ENCODE data around the gene B3GNT4. TPM values are rescaled to one million over a fixed set of nuclear protein-coding genes. Genes with fewer than 3 reads are reported as not detected.

The B3GNT4 gene
- total and polyA plus RNA-seq, 2 of the 4 experiments (the other 2 are of a cell fraction) = 0.18 to 0.53 TPM

GRCh38 chr12:122160761-122161160, 42.7 kb upstream of the B3GNT4 start:
- intact Hi-C loops (cut with micrococcal nuclease) = no loop called here
- Histone ChIP-seq H3K27me3 (ENCODE audit: control insufficient read depth, insufficient read depth, low read length) (peaks cover 7% of the 10 kb centered on the region), H3K9ac (ENCODE audit: low read depth, low read length) (no peak overlapping the region), H2BK15ac (ENCODE audit: low read depth, low read length) (no peak overlapping the region), H2BK120ac (ENCODE audit: low read depth, low read length) (no peak overlapping the region), H3K4me1 (ENCODE audit: control insufficient read depth, insufficient read depth, low read length) (no peaks in the 10 kb centered on the region), H4K5ac (ENCODE audit: low read depth, low read length) (no peak overlapping the region), H3K56ac (ENCODE audit: extremely low read depth, insufficient read depth, low read length) (no peak overlapping the region), H4K20me1 (ENCODE audit: insufficient read depth, low read length) (no peaks in the 10 kb centered on the region), H3K4me3 (ENCODE audit: insufficient read depth, low read depth, low read length) (no peak overlapping the region), H3K4ac (ENCODE audit: low read depth, low read length) (no peak overlapping the region), H3K14ac (replicated peaks; ENCODE audit: low read depth, low read length) (no peak overlapping the region), H2AK9ac (replicated peaks; ENCODE audit: low read depth, low read length, poor library complexity) (no peak overlapping the region), H2AFZ (replicated peaks; ENCODE audit: low read length, poor library complexity) (no peak overlapping the region), H2BK5ac (ENCODE audit: low read depth, low read length, poor library complexity, severe bottlenecking) (no peak overlapping the region), H3K79me1 (ENCODE audit: low read depth in 1 of 2, low read length in 2 of 2) (no peaks in the 10 kb centered on the region), H4K91ac (ENCODE audit: insufficient read depth, low read depth, low read length) (no peak overlapping the region), H2BK20ac (ENCODE audit: low read depth, low read length) (no peak overlapping the region), H3K27ac (ENCODE audit: insufficient read depth, low read length) (no peak overlapping the region), H2AK5ac (ENCODE audit: low read depth, low read length) (no peak overlapping the region), H4K8ac (ENCODE audit: low read depth in 2 of 2, low read length in 2 of 2) (no peak overlapping the region), H3K9me3 (ENCODE audit: control insufficient read depth, insufficient read depth, low read length) (no peaks in the 10 kb centered on the region), H3K36me3 (ENCODE audit: control insufficient read depth, insufficient read depth, low read length) (no peaks in the 10 kb centered on the region), H3K18ac (ENCODE audit: low read depth, low read length) (no peak overlapping the region), H3K4me2 (ENCODE audit: low read depth, low read length) (no peak overlapping the region), H3K23ac (ENCODE audit: low read depth, low read length) (no peak overlapping the region), H3K9me1 (ENCODE audit: insufficient read depth, low read length) (no peaks in the 10 kb centered on the region)
- ATAC-seq (ENCODE audit: low read depth) (no peak), DNase-seq (no peak)
- BruUV-seq (replicated peaks) = no TSS peak
- no CpG with 5 or more reads among the region's 11 CpGs for WGBS, 2 experiments (ENCODE audit: extremely low coverage in 2 of 2, insufficient read length in 1 of 2)
- CTCF ChIA-PET = no interaction called here
- dilution Hi-C loops (cut with HindIII; ENCODE audit: low sequenced_read_pairs, unreplicated experiment) = no loop called here
- POLR2A ChIA-PET (ENCODE audit: unreplicated experiment) = no interaction called here
- TF ChIP-seq RAD21 (IDR thresholded peaks at IDR 0.05; ENCODE audit: low read length) = no peak
- no peak for TF ChIP-seq ELK1 (IDR thresholded peaks at IDR 0.05; ENCODE audit: borderline replicate concordance, low read depth, low read length)
- no peak for TF ChIP-seq USF2 (IDR thresholded peaks at IDR 0.05; ENCODE audit: low read depth, low read length)
- TF ChIP-seq BHLHE40 (IDR thresholded peaks at IDR 0.05; ENCODE audit: low read depth, low read length) = no peak
- no peak for TF ChIP-seq POLR2A (IDR thresholded peaks at IDR 0.05; ENCODE audit: low read depth, low read length)
- TF ChIP-seq CEBPB (IDR thresholded peaks at IDR 0.05; ENCODE audit: low read depth, low read length) = no peak
- no peak for TF ChIP-seq FOS (IDR thresholded peaks at IDR 0.05; ENCODE audit: low read depth, low read length)
- TF ChIP-seq SMC3 (IDR thresholded peaks at IDR 0.05; ENCODE audit: low read depth, low read length) = no peak
- TF ChIP-seq CTCF (conservative IDR thresholded peaks at IDR 0.05; ENCODE audit: low read depth, low read length) = no peak
- TF ChIP-seq NFE2L2 (IDR thresholded peaks at IDR 0.05; ENCODE audit: low read depth, low read length) = no peak
- no peak for TF ChIP-seq MAFK (IDR thresholded peaks at IDR 0.05; ENCODE audit: low read depth, low read length)
- TF ChIP-seq MXI1 (IDR thresholded peaks at IDR 0.05; ENCODE audit: borderline replicate concordance, low read depth, low read length) = no peak
- no peak for TF ChIP-seq RFX5 (IDR thresholded peaks at IDR 0.05; ENCODE audit: low read depth, low read length)
- TF ChIP-seq CHD1 (IDR thresholded peaks at IDR 0.05; ENCODE audit: low read depth, low read length) = no peak
- TF ChIP-seq MAZ (IDR thresholded peaks at IDR 0.05; ENCODE audit: borderline replicate concordance, low read depth, low read length) = no peak
- no peak for TF ChIP-seq RCOR1 (IDR thresholded peaks at IDR 0.05; ENCODE audit: insufficient replicate concordance, low read length)
- in situ Hi-C loops (cut with MboI; ENCODE audit: low sequenced_read_pairs) = no loop called here

All from IMR-90 (cell line).